ENCODE data around the gene TDRD12.

DNA sequence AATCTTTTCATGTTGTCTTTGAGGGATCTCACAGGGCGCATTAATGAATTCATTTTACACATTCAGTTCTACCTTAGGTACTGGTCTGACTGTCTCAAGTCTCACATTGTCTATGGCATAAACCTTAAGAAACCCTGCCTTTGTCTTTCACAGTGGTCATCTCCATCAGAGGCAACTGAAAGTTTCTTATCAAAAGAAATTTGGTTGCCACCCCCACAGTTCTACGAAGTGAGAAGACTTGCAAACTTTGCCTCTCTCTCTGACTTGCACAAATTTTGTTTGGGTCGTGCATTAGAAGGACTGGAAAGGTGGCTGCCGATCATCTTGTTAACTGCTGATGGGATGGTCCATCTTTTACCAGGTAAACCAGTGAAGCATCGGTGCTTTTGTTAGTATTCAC is 10.5 kb upstream of the TDRD12 start:
- TF ChIP-seq, protein P1, sequence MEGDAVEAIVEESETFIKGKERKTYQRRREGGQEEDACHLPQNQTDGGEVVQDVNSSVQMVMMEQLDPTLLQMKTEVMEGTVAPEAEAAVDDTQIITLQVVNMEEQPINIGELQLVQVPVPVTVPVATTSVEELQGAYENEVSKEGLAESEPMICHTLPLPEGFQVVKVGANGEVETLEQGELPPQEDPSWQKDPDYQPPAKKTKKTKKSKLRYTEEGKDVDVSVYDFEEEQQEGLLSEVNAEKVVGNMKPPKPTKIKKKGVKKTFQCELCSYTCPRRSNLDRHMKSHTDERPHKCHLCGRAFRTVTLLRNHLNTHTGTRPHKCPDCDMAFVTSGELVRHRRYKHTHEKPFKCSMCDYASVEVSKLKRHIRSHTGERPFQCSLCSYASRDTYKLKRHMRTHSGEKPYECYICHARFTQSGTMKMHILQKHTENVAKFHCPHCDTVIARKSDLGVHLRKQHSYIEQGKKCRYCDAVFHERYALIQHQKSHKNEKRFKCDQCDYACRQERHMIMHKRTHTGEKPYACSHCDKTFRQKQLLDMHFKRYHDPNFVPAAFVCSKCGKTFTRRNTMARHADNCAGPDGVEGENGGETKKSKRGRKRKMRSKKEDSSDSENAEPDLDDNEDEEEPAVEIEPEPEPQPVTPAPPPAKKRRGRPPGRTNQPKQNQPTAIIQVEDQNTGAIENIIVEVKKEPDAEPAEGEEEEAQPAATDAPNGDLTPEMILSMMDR (conservative IDR thresholded peaks at IDR 0.05): no peak
- no peak for TF ChIP-seq ZFX (IDR thresholded peaks at IDR 0.05)
